Measurements from ENCODE around the gene DOCK4. TPM values are rescaled to one million over a fixed set of nuclear protein-coding genes. Genes with fewer than 3 reads are reported as not detected.
A peak's percentile ranks its signal among the peaks of the same experiment; 100 is the strongest.

Gene DOCK4
- total RNA-seq, 1 donor from 2014 or later, result 60.3 TPM

GRCh38 chr7:112173568-112173905 is 32.7 kb downstream of the DOCK4 start:
- Mint-ChIP-seq H3K4me1 (ENCODE audit: low read depth, unreplicated experiment) (peaks cover 25% of the 10 kb centered on the region), H3K27me3 (ENCODE audit: unreplicated experiment) (no peaks in the 10 kb centered on the region), H3K36me3 (ENCODE audit: unreplicated experiment) (no peaks in the 10 kb centered on the region), H3K27ac (ENCODE audit: unreplicated experiment) (peak overlapping the region; percentile 97), H3K9me3 (ENCODE audit: unreplicated experiment) (no peaks in the 10 kb centered on the region), H3K4me3 (ENCODE audit: unreplicated experiment) (peak overlapping the region; percentile 2)
- TF ChIP-seq, protein P1, sequence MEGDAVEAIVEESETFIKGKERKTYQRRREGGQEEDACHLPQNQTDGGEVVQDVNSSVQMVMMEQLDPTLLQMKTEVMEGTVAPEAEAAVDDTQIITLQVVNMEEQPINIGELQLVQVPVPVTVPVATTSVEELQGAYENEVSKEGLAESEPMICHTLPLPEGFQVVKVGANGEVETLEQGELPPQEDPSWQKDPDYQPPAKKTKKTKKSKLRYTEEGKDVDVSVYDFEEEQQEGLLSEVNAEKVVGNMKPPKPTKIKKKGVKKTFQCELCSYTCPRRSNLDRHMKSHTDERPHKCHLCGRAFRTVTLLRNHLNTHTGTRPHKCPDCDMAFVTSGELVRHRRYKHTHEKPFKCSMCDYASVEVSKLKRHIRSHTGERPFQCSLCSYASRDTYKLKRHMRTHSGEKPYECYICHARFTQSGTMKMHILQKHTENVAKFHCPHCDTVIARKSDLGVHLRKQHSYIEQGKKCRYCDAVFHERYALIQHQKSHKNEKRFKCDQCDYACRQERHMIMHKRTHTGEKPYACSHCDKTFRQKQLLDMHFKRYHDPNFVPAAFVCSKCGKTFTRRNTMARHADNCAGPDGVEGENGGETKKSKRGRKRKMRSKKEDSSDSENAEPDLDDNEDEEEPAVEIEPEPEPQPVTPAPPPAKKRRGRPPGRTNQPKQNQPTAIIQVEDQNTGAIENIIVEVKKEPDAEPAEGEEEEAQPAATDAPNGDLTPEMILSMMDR (IDR thresholded peaks at IDR 0.05; ENCODE audit: partially characterized antibody, unreplicated experiment), result no peak
- DNase-seq, result no peak

- Mint-ChIP-seq H3K27ac (ENCODE audit: unreplicated experiment) (peak overlapping the region; percentile 97), H3K9me3 (ENCODE audit: unreplicated experiment) (no peaks in the 10 kb centered on the region), H3K36me3 (ENCODE audit: unreplicated experiment) (no peaks in the 10 kb centered on the region), H3K4me3 (ENCODE audit: unreplicated experiment) (peak overlapping the region; percentile 43), H3K4me1 (ENCODE audit: low read depth, unreplicated experiment) (peaks cover 24% of the 10 kb centered on the region), H3K27me3 (ENCODE audit: unreplicated experiment) (no peaks in the 10 kb centered on the region)
- no peak for DNase-seq
- TF ChIP-seq, protein P1 (IDR thresholded peaks at IDR 0.05; ENCODE audit: partially characterized antibody, unreplicated experiment), result no peak
Measured at GRCh38 chr7:112172870-112173567, 33.2 kb downstream of the DOCK4 start.

DNA sequence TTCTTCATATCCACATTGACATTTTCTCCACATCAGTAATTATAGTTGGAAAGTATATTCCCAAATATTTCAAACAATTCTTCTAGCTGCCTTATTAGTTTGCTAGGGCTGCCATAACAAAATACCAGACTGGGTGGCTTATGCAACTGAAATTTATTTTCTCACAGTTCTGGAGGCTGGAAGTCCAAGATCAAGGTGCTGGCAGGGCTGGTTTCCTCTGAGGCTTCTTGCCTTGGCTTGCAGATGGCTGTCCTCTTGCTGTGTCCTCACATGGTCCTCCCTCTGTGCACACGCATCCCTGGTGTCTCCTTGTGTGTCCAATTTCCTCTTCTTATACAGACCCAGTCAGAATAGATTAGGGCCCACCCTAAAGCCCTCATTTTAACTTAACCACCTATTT is 34.5 kb downstream of the DOCK4 start:
- TF ChIP-seq, protein P1 (IDR thresholded peaks at IDR 0.05; ENCODE audit: partially characterized antibody, unreplicated experiment), result no peak
- no peaks in the 10 kb centered on the region for H3K36me3 Mint-ChIP-seq (ENCODE audit: unreplicated experiment)
- H3K4me3 Mint-ChIP-seq (ENCODE audit: unreplicated experiment), result no peak overlapping the region
- H3K4me1 Mint-ChIP-seq (ENCODE audit: low read depth, unreplicated experiment), result peaks cover 18% of the 10 kb centered on the region
- no peaks in the 10 kb centered on the region for H3K9me3 Mint-ChIP-seq (ENCODE audit: unreplicated experiment)
- H3K27me3 Mint-ChIP-seq (ENCODE audit: unreplicated experiment), result no peaks in the 10 kb centered on the region
- no peak overlapping the region for H3K27ac Mint-ChIP-seq (ENCODE audit: unreplicated experiment)
- no peak for DNase-seq

DNA sequence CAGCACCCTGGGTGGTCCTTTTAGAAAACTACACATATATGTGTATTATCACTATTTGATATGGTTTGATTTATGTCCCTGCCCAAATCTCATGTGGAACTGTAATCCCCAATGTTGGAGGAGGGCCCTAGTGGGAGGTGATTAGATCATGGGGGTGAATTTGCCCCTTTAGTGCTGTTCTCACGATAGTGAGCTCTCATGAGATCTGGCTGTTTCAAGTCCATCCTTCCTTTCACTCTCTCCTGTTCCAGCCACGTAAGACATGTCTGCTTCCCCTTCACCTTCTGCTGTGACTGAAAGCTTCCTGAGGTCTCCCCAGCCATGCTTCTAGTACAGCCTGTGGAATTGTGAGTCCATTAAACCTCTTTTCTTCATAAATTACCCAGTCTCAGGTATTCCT is 37.3 kb downstream of the DOCK4 start:
- H3K36me3 Mint-ChIP-seq (ENCODE audit: unreplicated experiment), result no peaks in the 10 kb centered on the region
- no peak for DNase-seq
- no peaks in the 10 kb centered on the region for H3K27me3 Mint-ChIP-seq (ENCODE audit: unreplicated experiment)
- no peaks in the 10 kb centered on the region for H3K9me3 Mint-ChIP-seq (ENCODE audit: unreplicated experiment)
- H3K4me1 Mint-ChIP-seq (ENCODE audit: low read depth, unreplicated experiment), result peaks cover 9% of the 10 kb centered on the region
- H3K27ac Mint-ChIP-seq (ENCODE audit: unreplicated experiment), result no peak overlapping the region
- TF ChIP-seq, protein P1 (IDR thresholded peaks at IDR 0.05; ENCODE audit: partially characterized antibody, unreplicated experiment), result no peak
- no peak overlapping the region for H3K4me3 Mint-ChIP-seq (ENCODE audit: unreplicated experiment)

GRCh38 chr7:112167147-112167546 is 39.1 kb downstream of the DOCK4 start:
- no peak overlapping the region for H3K27ac Mint-ChIP-seq (ENCODE audit: unreplicated experiment)
- peaks cover 10% of the 10 kb centered on the region for H3K4me1 Mint-ChIP-seq (ENCODE audit: low read depth, unreplicated experiment)
- TF ChIP-seq, protein P1 (IDR thresholded peaks at IDR 0.05; ENCODE audit: partially characterized antibody, unreplicated experiment), result no peak
- H3K4me3 Mint-ChIP-seq (ENCODE audit: unreplicated experiment), result no peak overlapping the region
- no peaks in the 10 kb centered on the region for H3K27me3 Mint-ChIP-seq (ENCODE audit: unreplicated experiment)
- H3K36me3 Mint-ChIP-seq (ENCODE audit: unreplicated experiment), result no peaks in the 10 kb centered on the region
- H3K9me3 Mint-ChIP-seq (ENCODE audit: unreplicated experiment), result no peaks in the 10 kb centered on the region
- DNase-seq, result no peak
